A172 (cell line): ENCODE measurements around the gene KCTD20. TPM values are rescaled to one million over a fixed set of nuclear protein-coding genes. Genes with fewer than 3 reads are reported as not detected.
A peak's percentile ranks its signal among the peaks of the same experiment; 100 is the strongest.
"Not testable (repeated sequence)": the region's sequence is repeated elsewhere in the genome, so short reads cannot be mapped to it uniquely, and the experiment has no call there.

ENCODE experiments used
- DNase-seq: peaks from one replicate; pipeline ENCODE4 v3.0.0-alpha.2; 2015; ENCODE audit warnings: low spot score
- total RNA-seq: library from RNA; depleted of rRNA; stranded (reverse); fragments of >200 nt; shearing (Covaris generic); gene quantifications from 2 replicates; pipeline ENCODE4 v1.2.3, GENCODE V29; 2014; rRNA removed

KCTD20 gene
- 93.6 and 99.3 TPM in 2 replicates for total RNA-seq

DNA sequence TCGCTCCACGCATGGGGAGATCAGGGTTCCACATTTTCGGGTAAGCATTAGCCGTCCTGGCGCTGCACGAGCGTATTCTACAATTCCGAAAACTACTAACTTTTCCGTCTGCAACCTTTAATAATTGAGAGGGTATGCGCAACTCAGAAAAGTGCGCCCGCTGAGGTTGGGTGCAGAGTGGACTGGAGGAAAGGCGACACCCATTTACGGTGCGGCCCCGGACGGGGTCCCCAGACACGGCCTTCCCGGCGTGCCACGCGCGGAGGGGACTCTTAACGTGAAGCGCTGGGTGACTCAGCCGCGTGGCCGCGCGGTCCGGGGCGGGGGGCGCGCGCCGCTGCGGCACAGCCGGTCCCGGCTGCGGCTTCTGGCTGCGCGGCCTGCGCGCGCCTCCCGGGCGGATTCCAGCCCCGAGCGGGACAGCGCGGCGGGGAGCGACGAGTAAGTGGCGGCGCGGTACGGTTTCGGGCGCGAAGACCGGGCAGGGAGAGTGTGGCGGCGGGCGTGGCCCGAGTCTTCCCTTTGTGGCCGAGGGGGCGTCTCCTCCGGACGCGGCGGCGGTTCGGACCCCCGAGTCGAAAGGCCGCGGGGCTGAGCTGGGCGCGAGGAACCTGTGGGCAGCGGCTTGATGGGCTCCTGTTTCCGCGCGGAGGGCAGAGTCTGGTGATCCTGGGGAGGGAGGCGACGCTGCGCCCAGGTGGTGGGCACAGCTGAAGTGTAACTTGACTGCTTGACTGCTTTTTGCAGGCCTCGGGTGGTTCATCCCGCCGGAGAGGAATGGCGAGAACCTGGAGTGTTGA lies at the start of gene KCTD20, which contains the start of gene PXT1:
Gene KCTD20, plus strand, starts transcription at position 330 of the 800 bp plus-strand sequence. CDS start 27,098 bp downstream, outside the sequence.
Gene PXT1, minus strand, starts transcription at position 184 of the 800 bp plus-strand sequence. CDS start 16,772 bp downstream, outside the sequence.
- peak; percentile 64 for DNase-seq

DNA sequence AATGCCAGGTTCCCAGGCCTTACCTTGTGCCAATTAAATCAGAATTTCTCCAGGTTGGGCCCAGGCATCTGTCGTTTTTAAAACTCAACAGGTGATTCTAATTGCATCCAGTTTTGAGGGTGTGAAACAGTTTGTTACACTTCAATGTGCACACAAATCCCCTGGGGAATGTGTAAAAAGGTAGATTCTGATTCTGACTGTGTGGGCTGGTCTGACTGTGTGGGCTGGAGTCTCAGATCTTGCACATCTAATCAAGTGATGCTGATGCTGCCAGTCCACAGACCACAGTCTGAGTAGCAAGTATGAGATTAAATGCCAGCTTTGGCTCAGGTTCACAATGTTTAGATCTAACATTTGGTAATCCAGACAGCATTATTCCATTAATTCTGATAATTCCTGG lies 42.8 kb upstream of the KCTD20 start:
- DNase-seq, result no peak

DNA sequence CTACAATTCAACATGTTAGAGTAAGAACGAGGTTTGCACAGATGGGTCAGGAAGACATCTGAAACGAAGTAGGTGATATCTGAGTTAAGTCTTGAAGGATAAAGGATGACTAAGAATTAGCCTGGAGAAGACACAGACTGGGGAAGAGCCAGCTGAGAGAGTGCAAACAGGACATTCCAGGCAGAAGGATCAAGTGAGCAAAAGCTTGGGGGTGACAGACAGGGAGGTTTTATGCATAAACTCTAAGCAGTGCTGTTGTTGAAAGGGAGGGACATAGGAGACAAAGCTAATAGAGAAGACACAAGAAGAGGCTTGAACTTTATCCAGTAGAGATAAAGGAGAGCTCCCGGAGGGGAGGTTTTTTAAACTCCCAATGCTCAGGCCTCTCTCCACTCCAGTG lies 40.3 kb upstream of the KCTD20 start:
- no peak for DNase-seq

DNA sequence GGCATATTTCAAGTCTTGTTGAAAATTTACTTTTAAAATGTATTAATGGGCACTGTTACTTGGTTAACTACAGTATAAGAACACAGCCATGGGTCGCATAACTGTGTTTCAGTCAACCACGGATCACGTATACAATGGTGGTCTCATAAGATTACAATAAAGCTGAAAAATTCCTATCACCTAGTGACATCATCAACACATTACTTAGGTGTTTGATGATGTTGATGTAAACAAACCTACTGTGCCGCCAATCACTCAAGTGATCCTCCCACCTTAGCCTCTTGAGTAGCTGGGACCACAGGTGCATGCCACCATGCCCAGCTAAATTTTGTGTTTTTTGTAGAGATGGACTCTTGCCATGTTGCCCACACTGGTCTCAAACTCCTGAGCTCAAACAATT lies 38.6 kb upstream of the KCTD20 start:
- no peak for DNase-seq

DNA sequence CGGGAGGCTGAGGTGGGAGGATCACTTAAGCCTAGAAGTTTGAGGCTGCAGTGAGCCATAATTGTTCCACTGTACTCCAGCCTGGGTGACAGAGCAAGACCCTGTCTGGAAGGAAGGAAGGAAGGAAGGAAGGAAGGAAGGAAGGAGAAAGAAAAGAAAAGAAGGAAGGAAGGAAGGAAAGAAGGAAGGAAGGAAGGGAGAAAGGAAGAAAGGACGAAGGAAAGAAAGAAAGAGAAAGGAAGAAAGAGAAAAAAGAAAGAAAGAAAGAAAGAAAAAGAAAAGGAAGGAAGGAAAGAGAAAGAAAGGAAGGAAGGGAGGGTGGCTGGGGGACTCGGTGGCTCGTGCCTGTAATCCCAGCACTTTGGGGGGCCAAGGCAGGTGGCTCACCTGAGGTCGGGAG lies 33.1 kb upstream of the KCTD20 start:
- not testable (repeated sequence) for DNase-seq

DNA sequence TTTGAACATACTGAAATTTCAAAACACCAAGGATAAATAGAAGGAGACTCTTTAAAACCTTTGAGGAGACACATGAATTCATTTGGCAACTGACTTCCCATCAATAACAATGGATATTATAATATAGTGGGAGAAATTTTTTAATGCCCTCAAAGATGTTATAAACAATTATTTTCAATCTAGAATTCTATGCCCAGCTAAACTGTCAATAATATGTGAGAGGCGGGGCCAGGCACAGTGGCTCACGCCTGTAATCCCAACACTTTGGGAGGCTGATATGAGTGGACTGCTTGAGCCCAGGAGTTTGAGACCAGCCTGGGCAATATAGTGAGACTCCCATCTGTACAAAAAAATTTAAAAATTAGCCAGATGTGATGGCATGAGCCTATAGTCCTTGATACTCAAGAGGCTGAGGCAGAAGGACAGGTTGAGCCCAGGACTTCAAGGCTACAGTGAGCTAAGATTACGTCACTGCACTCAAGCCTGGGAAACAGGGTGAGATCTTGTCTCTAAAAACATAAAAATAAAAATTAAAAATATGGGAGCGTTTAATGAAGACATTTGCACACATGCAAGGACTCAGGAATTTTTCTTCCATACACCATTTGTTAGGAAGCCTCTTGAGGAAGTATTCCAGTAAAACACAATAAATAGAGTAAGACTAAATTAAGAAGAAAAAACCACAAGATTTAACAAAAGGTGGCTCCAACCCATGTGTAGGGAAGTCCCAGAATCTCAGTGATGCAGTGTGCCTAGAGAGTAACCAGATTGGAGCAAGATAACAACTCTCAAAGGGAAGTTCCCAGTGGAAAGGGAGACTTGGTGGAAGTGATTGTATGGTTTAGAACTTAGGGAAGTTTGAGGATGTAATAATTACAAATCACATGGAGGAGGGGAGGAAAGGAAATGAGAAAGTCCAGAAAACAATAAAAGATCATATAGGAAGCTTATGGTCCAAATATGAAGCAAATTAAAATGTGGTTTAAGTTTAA lies 29.0 kb upstream of the KCTD20 start:
- DNase-seq, result no peak

DNA sequence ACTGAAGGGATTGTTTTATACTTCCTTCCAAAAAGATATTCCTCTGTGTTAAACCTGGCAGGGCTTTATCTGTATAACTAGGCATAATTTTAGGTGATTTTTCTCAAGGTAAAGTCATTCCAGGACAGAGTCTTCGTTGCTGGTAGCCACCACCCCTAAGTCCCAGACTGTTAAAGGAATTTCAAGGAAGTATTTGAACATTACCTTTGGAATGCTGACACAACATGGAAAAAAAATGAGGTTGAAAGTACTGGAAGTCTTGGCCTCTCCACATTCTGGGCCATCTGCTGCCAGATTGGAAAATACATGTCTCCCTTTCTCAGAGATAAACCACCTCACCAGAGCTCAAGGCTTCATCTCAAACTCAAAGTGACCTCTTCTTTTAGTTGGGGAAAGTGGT lies 28.3 kb upstream of the KCTD20 start:
- no peak for DNase-seq

DNA sequence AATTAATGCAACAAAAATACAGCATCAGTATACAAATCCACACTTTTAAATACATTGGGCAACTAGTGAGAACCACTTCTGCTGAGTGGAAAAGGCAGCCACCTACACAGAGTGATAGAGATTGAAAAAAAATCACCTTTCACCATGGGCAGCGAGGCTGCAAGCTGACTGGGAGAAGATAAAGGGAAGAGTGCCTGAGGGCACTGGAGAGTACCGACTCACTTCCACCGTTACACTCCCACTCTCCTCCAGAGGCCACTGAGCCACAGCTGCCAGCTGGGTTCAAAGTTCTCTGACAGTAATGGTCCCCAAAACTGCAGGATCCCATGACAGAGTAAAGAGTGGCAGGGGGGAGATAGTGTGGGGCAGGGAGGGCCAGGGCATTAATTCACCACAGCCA lies 24.2 kb upstream of the KCTD20 start:
- DNase-seq, result no peak

DNA sequence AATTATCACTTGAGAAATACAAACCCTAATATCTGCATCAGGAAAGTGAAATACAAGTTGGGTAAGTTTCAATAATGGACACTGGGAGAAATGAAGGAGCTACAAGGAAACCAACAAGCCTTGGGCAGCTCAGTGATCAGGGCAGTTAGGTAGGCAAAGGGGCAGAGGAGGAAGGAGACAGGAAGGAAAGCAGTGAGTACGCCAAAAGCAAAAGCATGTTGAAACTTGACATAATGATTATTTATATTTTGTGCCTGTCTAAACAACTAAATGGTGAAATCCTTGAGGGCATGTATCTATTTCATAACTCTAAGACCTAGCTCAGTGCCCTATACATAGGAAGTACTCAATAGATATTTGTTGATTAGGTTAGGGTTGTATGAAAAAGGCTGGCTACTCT lies 23.5 kb upstream of the KCTD20 start:
- DNase-seq, result no peak

DNA sequence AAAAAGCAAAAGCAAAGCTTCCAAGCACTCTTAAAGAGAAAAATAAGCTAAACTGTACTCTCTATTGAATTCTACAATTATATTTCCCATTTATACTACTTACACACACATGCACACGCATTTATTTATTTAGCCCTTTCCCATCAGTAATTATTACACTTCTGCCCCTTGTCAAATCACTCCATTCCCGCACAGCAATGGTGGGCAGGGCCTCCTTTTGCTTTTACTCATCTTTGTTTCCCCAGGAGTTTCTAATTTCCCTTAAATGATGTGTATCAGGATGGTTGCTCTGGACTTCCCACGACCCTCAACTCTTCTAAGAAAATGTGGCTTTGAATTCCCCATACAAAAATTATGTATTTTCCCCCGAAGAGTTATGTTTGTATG lies 20.1 kb upstream of the KCTD20 start:
- DNase-seq, result no peak

DNA sequence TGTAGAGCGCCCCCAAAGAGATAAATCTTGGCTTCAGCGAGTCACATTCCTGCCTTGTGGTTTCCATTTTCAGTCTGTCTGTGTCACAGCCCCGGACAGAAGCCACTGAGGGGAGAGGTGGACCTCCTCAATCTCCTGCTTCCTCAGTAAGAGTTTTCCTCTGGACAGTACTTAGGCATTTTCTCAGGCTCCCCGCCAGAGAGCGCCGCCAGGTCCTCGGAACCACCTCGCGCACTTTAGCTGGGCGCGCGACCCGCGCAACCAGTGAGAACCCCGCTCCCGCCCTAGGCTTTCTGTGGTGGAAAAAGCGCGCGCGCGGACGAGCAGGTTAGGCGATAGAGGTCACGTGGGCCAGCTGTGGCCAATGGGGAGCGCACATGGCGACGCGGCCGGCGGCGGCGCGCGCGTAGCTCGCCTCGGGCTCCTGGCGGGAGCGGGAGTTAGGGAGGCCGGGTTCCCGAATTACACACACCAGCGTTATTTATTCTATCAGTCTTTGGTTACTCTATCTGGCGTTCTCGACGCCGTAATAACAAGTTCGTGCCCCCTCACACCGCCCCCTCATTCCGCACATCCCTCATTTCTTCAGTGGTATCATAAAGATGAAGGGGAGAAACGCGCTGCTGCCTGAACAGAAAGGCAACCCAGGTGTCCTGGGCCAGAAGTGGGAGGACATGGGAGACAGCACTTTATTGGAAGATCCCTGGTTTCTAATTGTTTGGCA lies 19.5 kb upstream of the KCTD20 start:
- DNase-seq, result peak; percentile 96

DNA sequence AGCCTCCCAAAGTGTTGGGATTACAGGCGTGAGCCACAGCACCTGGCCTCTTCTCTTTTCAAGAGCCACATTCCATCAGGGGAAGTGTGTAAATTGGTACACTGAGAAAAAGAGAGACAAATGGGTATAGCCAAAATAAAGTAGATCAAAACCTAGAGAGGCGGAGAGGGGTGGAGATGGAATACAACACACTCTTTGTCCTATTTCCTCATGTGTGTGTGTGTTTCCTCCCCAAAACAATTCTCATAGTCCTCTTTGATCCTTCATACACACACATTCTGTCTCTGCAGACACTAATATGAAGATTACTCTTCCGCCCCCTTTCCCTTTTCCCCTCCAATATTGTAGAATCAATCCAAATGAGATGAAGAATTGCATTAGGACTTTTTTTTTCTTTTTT lies 16.2 kb upstream of the KCTD20 start:
- no peak for DNase-seq

DNA sequence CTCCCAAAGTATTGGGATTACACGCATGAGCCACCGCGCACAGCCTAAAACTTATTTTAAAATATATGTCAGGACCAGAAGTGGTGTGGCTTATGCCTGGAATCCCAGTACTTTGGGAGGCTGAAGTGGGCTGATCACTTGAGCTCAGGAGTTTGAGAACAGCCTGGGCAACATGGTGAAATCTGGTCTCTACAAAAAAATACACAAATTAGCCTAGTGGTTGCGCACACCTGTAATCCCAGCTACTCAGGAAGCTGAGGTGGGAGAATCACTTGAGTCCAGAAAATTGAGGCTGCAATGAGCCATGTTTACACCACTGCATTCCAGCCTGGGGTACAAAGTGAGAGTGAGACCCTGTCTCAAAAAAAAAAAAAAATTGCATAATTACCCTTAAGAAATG lies 13.9 kb upstream of the KCTD20 start:
- no peak for DNase-seq

DNA sequence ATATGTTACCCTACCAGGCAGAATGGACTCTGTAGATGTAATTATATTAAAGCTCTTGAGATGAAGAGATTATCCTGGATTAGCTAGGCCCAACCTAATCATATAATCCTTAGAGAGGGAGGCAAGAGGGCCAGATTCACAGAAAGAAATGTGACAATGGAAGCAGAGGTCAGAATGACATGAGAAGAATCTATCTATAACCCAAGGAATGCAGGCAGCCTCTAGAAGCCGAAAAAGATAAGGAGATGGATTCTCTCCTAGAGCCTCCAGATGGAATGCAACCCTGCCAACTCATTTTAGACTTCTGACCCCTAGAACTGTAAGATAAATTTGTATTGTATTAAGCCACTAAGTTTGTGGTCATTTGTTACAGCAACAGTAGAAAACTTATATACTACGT lies 12.4 kb upstream of the KCTD20 start:
- DNase-seq, result peak; percentile 38

DNA sequence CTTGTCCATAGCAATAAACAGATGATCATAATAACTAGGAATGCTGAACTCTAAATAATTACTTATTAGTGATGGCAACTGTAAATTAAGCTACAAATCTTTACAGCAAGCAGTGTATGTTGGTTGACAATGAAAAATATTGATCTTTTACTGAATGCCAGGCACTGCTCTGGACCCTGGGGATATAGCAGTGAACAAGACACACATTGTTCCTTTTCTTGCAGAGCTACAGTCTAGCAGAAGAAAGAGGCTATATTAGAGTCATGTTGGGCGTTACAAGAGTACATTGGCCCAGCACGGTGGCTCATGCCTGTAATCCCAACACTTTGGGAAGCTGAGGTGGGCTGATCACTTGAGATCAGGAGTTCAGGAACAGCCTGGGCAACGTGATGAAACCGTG lies 11.6 kb upstream of the KCTD20 start:
- DNase-seq, result no peak

DNA sequence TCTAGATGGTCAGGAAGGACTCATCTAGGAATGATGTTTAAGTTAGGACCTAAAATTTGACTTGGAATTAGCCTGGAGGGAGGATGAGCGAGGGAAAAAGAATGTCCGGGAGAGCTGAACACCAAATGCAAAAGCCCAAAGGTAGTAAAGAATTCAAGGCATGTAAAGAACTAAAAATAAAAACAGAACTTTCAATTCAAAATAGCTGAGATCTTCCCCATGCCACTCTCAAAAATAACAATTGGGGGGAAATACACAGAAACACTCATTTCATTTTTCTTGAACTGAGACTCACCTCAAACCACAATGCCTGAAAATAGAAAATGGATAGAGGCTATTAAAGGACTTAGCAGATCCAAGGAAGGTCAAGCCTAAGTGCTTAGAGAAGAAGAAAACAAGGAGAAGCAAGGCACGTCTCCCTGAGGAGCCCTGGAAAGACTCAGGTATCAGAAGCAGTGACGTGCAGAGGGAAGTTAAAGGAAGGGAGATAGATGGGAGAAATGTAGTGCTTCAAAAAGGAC lies 10.6 kb upstream of the KCTD20 start:
- DNase-seq, result peak; percentile 41

DNA sequence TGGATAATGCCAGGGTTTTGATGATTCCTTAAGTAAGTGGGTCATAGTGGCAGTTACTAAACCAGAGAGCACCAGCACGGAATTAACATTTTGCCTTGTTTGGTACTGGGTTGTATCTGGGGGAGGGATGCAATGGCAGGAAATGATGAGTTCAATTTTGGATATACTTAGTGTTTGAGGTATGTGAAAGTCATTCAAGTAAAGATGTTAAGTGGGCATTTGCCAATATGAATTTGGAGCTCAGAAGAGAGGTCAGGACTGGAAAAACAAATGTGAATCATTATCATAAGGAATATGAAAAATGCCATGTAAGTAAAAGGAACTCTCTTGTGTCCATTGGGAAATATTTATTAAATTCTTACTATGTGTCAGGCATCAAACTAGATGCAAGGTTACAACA lies 6.3 kb upstream of the KCTD20 start:
- no peak for DNase-seq

DNA sequence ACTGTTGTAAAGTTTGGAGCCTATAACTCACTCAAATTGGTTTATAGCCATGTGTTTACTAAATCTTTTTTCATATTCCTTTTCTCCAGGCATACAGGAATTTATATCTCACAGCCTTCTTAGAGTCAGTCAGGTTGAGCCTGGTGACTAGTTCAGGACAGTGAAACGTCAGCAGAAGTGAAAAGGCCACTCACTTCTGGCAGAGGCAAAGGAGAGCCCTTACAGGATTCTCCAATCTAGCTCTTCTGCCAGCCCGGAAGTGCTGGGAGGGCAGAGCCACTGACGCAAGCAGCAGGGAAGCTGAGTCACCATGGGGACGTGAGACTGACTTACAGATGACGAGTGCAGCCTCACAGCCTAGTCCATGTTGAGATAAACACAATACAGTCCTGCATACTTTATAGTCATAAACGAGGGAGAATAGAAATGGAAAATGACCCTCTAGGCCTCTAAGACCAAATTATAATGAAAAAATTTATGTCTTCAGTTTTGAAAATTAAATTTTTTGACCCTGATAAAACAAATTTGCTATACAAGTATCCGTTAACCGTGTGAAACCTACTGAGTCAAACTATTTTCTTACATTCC lies 1.4 kb upstream of the KCTD20 start:
- DNase-seq, result peak; percentile 98

DNA sequence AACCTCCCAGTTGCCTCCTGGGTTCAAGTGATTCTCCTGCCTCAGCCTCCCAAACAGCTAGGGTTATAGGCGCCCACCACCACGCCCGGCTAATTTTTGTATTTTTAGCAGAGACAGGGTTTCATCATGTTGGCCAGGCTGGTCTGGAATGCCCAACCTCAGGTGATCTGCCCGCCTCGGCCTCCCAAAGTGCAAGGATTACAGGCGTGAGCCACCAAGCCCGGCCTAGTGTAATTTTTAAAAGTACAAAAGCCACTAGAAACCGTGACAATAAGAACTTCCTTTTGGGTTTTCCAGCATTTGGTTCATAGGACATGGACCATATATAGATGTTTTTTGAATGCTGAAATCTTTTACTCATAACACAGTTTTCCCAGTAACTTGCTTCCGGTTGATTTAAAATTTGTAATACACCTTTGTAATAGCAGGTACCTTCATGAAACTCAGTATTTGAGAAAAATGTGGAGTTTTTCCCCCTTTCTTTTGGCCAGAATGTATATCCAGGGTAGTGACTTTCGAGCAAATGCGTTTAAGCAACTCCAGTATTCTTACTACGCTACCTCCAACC lies 613 bp upstream of the KCTD20 start:
- no peak for DNase-seq

DNA sequence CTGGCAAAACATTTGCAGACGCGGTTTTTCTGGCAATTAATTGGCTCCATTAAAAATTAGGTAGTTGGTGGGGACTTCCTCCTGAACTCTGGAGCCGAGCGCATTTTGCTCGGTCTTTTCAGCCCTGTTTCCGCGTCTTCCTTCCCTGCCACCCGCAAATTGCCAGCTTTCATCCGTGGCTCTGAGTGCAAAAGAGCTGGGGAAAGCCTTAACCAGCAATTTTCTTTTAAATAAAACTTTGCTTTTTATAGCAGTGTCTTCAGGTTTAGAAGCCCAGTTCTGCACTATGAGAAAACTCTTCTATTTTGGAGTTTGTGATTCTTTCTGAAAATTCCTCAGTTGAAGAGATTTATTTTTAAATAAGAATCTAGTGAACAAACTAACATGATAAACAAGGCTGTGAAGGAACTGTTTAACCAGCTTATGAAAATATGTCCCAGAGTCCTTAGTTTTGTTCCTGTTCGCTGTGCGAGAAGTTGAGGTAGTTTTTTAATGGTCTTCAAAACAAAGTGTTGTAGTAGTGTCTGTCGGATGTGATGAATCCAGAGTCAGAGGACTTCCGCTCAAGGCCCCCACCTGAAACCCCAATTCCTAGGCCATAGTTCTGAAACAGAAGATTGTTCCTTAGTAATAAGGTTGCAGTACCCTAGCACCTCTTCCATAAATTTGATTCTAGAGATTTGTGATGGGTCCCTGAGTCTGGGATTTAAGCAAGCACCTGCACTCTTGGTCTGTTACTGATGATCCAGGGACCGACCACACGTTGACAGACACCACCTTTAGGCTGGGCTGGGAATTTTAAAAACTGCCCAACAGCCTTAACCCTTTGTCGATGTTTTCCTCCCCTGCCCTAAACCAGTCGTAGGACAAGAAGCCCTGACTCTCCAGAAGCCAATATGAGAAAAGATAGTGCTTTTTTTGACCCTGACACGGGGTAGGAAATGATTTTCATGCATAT lies 950 bp downstream of the KCTD20 start:
- no peak for DNase-seq
